ENCODE measurements around the gene MISP3.
A peak's percentile ranks its signal among the peaks of the same experiment; 100 is the strongest.

The MISP3 gene

GRCh38 chr19:14106840-14107239 is 34.3 kb downstream of the MISP3 start:
- no peak for DNase-seq

DNA sequence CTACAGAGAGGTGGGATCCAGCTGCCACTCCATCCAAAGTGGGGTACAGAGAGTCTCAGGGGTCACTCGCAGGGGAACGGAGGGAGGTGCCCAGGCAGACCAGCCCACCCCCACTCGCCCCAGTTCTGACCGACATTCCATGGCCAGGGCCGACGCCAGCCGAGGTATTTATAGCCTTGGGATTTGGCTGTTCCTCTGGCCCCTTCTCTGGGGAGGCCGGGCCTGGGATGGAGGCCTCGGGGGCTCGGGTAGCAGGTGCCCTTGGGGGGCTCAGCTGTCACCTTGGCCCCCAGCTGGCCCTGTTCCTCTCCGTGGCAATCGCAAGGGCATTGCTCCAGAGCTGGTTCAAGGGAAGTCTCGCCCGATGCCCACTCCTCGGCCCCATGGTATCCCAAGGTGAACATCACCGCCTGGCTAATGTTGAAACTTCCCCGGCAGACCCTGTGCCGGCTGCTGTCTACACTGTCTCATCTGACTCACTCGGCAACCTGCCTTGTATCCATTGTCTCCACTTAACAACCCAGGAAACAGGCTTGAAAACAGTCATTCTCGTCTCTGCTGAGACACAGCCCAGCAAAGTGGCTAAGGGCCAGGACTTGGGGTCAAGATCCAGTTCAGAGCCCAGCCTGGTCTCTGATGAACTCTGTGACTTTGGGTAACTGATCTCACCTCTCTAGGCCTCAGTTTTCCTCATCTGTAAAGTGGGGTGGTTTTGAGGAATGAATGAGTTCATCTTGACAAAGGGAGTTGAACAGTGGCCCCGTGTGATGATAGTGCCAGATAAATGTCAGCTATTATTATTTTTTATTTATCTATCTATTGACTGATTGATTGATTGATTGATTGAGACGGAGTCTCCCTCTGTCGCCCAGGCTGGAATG is 35.2 kb downstream of the MISP3 start:
- DNase-seq = no peak

GRCh38 chr19:14110650-14111049 is 38.1 kb downstream of the MISP3 start:
- no peak for DNase-seq

- no peak for DNase-seq
These were observed 38.9 kb downstream of the MISP3 start for GRCh38 chr19:14111486-14111885.

GRCh38 chr19:14112051-14112808 is 39.6 kb downstream of the MISP3 start:
- peak; percentile 26 for DNase-seq

DNA sequence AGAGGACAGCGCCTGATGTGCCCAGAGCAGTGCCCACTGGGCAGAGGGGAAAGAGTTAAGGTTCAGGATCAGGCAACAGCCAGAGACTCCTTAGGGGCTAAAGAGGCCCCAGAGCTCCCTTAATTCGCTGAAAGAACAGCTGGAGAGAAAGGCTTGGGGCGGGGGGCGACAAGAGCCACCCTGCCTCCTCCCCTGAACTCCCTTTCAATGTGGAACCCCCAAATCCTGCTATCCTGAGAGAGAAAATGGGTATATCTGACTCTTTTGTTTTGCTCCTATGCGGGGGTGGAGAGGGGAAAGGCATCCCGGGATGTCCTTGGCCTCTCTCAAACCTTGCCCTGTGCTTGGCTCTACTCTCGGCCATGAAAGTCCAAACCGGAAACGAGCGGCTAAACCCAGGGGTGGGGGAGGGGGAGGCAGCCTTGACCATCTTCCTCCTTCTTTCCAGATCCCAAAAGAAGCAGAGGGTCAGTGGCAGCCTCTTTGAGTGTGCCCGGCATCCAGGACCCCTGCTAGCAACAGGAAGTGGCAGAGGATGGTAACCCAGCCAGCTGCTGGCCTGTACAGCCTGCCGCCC is 40.3 kb downstream of the MISP3 start:
- no peak for DNase-seq

GRCh38 chr19:14113762-14114414 is 41.3 kb downstream of the MISP3 start:
- no peak for DNase-seq

DNA sequence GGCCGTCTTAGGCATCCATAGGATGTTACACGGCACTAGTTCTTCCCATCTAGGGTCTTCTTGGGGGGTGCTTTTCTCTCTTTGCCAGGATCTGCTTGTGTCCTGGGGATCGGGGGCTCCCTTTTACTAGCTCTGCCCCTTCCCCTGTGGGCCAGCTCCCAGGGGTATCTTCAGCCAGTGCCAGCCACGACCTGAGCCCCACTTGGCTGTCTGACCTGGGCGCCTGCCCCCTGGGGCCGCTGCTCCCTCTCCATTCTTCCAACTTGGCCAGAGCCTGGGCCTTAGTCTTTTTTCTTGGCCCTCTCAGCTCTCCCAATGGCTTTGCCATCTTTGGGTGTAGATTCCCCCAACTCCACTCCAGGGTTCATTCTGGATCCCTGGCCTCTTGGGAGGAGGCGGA is 41.9 kb downstream of the MISP3 start:
- DNase-seq = no peak

DNA sequence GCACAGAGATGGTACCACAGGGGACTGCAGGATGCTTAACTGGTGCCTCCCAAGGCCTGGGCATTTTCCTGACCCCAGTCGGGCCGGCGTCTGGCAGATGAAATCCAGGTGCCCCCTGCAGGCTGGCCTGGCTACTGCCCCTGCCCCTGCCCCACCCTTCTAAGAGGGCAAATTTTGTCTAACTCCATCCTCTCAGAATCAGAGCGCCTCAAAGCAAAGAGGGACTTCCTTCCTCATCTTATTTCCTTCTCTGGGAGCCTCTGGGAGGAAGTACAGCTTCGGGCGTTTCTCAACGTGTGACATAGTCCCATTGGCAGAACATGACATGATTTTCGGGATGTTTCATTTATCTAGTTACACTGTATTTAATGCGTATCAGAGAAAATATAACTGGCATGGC is 42.3 kb downstream of the MISP3 start:
- DNase-seq = no peak

GRCh38 chr19:14115756-14116155 is 43.2 kb downstream of the MISP3 start:
- no peak for DNase-seq

- DNase-seq = no peak
These were observed 43.9 kb downstream of the MISP3 start for GRCh38 chr19:14116525-14116917.

GRCh38 chr19:14116918-14117578 is 44.5 kb downstream of the MISP3 start:
- no peak for DNase-seq

DNA sequence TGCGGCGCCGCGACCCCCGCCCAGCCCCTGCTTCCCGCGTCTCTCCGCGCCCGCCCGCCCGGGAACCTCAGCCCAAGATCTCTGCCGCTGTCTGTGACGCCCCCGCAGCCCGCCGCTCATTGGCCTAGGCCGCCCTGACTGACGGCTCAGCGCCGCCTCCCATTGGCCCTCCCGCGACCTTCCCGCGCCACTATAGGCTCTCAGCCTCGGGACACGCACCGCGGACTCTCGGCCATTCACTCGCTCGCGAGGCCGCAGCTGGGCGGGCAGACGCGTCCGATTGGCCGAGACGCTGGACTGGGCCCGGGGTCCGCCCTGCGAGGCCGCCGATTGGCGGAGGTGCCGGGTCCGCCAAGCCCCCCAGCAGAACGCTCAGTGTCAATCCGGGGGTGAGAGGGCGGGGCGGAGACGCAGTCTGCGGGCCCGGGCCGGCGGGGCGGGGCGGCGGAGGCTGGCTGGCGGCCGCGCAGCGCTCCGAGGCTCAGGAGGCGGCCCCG is 45.1 kb downstream of the MISP3 start, which contains the start of gene PRKACA:
Gene PRKACA, minus strand, starts transcription at position 95 of the 497 bp plus-strand sequence. CDS start 215 bp downstream, outside the sequence.
- peak; percentile 99 for DNase-seq

- DNase-seq = peak; percentile 35
These were observed 45.8 kb downstream of the MISP3 start for GRCh38 chr19:14118165-14119051.

GRCh38 chr19:14119146-14119545 is 46.6 kb downstream of the MISP3 start:
- DNase-seq = no peak

DNA sequence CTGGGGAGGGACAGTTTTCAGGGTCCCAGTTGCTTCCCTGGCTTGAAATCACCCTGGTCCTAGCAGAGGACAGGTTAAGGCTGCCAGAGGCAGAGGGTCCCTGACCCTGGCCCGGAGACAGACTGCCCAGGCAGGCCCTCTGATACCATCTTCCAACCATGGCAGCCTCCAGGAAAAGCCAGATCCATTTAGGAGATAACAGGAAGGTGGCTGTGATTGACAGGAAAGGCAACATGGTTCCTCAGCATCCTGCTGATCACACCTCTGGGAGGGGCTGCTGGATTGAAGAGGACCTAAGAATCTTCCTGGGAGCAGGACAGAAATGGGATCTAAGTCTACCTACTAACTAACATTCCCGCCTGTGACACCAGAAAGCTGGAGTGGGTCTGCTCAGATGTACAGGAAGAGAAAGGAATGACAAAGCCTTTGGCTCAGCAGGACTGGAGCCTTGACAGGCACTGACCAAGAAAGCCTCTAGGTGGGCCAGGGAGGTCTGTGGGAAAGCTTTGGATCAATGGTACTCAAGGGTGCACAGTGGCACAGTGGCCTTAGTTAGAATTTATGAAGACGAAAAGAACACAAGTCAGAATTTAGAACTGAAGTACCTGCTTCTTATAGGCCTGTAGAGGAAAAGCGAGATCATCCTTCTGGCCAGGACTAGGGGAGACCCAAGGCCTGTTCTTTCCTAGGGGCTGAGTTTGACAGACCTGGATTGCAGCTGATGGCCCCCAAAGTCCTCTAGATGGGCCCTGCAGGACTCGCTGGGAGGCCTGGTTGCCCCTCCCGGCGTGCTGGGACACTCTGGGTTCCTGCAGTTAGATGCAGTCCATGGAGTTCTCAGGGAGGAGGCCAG is 47.3 kb downstream of the MISP3 start:
- DNase-seq = no peak

- DNase-seq = no peak
These were observed 47.9 kb downstream of the MISP3 start for GRCh38 chr19:14120497-14120780.

DNA sequence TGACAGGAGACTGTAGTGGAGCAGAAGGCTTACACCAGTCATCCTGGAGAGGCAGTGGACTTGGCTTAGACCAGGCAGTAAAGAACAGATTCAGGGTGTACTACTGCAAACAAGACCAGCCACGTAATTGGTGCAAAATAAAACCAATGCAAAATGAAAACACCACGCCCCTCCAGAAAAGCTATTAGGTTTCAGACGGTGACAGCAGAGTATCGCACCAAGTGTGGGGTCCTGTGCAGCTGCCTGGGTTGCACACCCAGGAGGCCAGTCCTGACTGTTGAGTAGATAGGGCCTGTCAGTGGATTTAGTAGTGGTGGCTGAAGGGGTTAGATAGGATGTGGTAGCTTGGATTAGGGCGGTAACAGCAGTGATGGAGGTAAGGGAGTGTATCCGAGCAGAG is 50.3 kb downstream of the MISP3 start:
- no peak for DNase-seq
